CD4-positive, alpha-beta T cell (primary cell): ENCODE data around the gene JDP2. TPM values are rescaled to one million over a fixed set of nuclear protein-coding genes. Genes with fewer than 3 reads are reported as not detected.

ENCODE experiments used
- ATAC-seq: fragments of 200-7000 bp; cut with Tn5 transposase; one replicate; pipeline ENCODE4 v1.10.0; 2022; ENCODE audit warnings: mild to moderate bottlenecking; ENCODE audit not compliant: poor library complexity
- CTCF ChIA-PET: fragments of 350-600 bp; sonication (Branson Sonifier 250); formaldehyde crosslinking; loops from one replicate; lab custom pipeline; 2021; ENCODE audit warnings: antibody characterized with exemption, inconsistent platforms; lab: Charles Lee
- POLR2A ChIA-PET: fragments of 350-600 bp; sonication (Branson Sonifier 250); formaldehyde crosslinking; loops from one replicate; lab custom pipeline; 2021; ENCODE audit warnings: antibody characterized with exemption, inconsistent platforms; lab: Charles Lee
- DNase-seq, 14 experiments: peaks; one replicate each; pipeline ENCODE4 v3.0.0-alpha.2; 2013 to 2020; ENCODE audit warnings: mixed read lengths in 2 of 14
- H3K27ac ChIP-seq, 2 donors: one replicate each; pipeline versions ENCODE4 v1.5.1 to v1.7.0; 2013; ENCODE audit warnings: low read length in 2 of 2, low read depth in 1 of 2, mild to moderate bottlenecking in 1 of 2
- H3K27me3 ChIP-seq, 2 experiments: 1 replicate in 1 of 2; 2 replicates in 1 of 2; pipeline versions ENCODE4 v1.6.1 to v1.7.0; 2013; ENCODE audit warnings: low read length in 2 of 2, control low read depth in 1 of 2, mild to moderate bottlenecking in 1 of 2, moderate library complexity in 1 of 2; ENCODE audit not compliant: insufficient read depth in 2 of 2, control insufficient read depth in 1 of 2
- H3K36me3 ChIP-seq: one replicate; pipeline ENCODE4 v1.6.1; 2013; ENCODE audit warnings: low read length, control low read depth; ENCODE audit not compliant: insufficient read depth
- H3K4me1 ChIP-seq: one replicate; pipeline ENCODE4 v1.6.1; 2013; ENCODE audit warnings: low read length, control low read depth; ENCODE audit not compliant: insufficient read depth
- H3K4me3 ChIP-seq: one replicate; pipeline ENCODE4 v1.5.1; 2013; ENCODE audit warnings: mild to moderate bottlenecking, low read length, moderate library complexity
- H3K9me3 ChIP-seq, 2 experiments: 1 replicate in 1 of 2; 2 replicates in 1 of 2; pipeline versions ENCODE4 v1.6.1 to v1.7.0; 2013; ENCODE audit warnings: low read length in 2 of 2, mild to moderate bottlenecking in 2 of 2, control low read depth in 1 of 2, moderate library complexity in 1 of 2; ENCODE audit not compliant: control insufficient read depth in 1 of 2, insufficient read depth in 1 of 2
- H3K27ac Mint-ChIP-seq: one replicate; pipeline ENCODE4 v1.8.0; 2020; ENCODE audit warnings: mixed read lengths
- H3K27me3 Mint-ChIP-seq: one replicate; pipeline ENCODE4 v1.8.0; 2021; ENCODE audit warnings: mixed read lengths
- H3K36me3 Mint-ChIP-seq: one replicate; pipeline ENCODE4 v1.8.0; 2021; ENCODE audit warnings: low read depth, mixed read lengths
- H3K4me1 Mint-ChIP-seq: one replicate; pipeline ENCODE4 v1.8.0; 2021; ENCODE audit warnings: low read depth, mixed read lengths
- H3K4me3 Mint-ChIP-seq: one replicate; pipeline ENCODE4 v1.8.0; 2020; ENCODE audit warnings: mild to moderate bottlenecking, mixed read lengths
- H3K9me3 Mint-ChIP-seq: one replicate; pipeline ENCODE4 v1.8.0; 2020; ENCODE audit warnings: mixed read lengths
- intact Hi-C, 2 experiments: fragments of 100-400 bp; cut with DNase I in 1 of 2; cut with micrococcal nuclease in 1 of 2; formaldehyde crosslinking; loops; one replicate each; pipeline versions ENCODE4 v1.15.1 to v1.9.0; 2023 to 2025; cut with DNase I, micrococcal nuclease
- total RNA-seq, 174 experiments: library from RNA in 2 of 174; stranded (reverse) in 2 of 174; gene quantifications; one replicate each; pipeline ENCODE4 v1.2.3 and lab custom pipeline; 2021 to 2026
- TF ChIP-seq, protein P1 (sequence below): fragments of 200-600 bp; IDR thresholded peaks from one replicate; pipeline ENCODE4 v1.8.0; 2022; ENCODE audit warnings: antibody characterized with exemption, mild to moderate bottlenecking

Gene JDP2
- total RNA-seq, 2 experiments from 2014 or later: 1.1 to 1.2 TPM

DNA sequence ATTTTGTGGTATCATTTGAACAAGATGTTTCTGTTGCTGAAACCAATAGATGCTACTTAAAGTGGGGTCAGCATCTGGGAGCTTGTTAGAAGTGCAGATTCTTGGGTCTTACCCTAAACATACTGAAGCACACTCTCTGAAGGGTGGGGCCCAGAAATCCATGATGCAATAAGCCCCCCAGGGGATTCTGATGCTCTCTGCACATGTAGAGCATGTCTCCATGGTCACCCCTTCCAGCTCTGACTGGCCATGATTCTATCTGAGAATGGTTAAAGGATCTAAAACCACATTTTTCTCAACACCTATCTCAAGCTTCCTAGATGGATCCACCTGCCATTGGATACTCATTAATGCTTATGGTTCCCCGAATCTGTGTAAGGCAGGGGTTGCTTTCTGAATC lies 20.4 kb downstream of the JDP2 start:
- no peak for DNase-seq
- CTCF ChIA-PET: no interaction called here
- no peaks in the 10 kb centered on the region for H3K36me3 ChIP-seq
- no peak for ATAC-seq
- intact Hi-C loops: no loop called here
- Mint-ChIP-seq H3K9me3 (no peaks in the 10 kb centered on the region), H3K27ac (no peak overlapping the region), H3K27me3 (no peaks in the 10 kb centered on the region), H3K4me3 (no peak overlapping the region), H3K4me1 (no peaks in the 10 kb centered on the region), H3K36me3 (no peaks in the 10 kb centered on the region)
- TF ChIP-seq, protein P1, sequence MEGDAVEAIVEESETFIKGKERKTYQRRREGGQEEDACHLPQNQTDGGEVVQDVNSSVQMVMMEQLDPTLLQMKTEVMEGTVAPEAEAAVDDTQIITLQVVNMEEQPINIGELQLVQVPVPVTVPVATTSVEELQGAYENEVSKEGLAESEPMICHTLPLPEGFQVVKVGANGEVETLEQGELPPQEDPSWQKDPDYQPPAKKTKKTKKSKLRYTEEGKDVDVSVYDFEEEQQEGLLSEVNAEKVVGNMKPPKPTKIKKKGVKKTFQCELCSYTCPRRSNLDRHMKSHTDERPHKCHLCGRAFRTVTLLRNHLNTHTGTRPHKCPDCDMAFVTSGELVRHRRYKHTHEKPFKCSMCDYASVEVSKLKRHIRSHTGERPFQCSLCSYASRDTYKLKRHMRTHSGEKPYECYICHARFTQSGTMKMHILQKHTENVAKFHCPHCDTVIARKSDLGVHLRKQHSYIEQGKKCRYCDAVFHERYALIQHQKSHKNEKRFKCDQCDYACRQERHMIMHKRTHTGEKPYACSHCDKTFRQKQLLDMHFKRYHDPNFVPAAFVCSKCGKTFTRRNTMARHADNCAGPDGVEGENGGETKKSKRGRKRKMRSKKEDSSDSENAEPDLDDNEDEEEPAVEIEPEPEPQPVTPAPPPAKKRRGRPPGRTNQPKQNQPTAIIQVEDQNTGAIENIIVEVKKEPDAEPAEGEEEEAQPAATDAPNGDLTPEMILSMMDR: no peak
- no peaks in the 10 kb centered on the region for H3K27me3 ChIP-seq
- POLR2A ChIA-PET: no interaction called here
- no peak overlapping the region for H3K4me3 ChIP-seq
- no peaks in the 10 kb centered on the region for H3K4me1 ChIP-seq
- H3K27ac ChIP-seq: no peak overlapping the region
- H3K9me3 ChIP-seq: no peaks in the 10 kb centered on the region

DNA sequence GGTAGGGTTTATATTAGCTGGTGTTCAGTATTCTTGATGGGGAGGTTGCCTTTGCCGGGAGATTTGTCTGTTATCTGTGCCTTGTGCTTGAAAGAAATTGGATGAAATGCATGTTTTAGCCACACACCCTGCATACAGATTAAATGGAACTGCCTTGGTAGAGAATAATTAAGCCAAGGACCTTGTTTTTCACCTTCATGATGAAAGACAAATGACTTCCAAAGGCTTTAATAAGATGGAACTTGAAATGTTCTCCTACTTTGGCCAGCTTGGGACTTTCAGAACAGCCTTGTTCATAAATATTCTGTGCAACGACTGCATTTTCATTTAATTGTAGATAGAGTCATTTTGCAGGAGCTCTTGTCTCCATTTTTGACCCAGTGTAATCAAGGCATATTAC lies 21.2 kb downstream of the JDP2 start:
- no peaks in the 10 kb centered on the region for H3K9me3 ChIP-seq
- ChIA-PET CTCF (no interaction called here), POLR2A (no interaction called here)
- DNase-seq: no peak
- intact Hi-C loops: no loop called here
- ATAC-seq: no peak
- no peaks in the 10 kb centered on the region for H3K36me3 ChIP-seq
- Mint-ChIP-seq H3K9me3 (no peaks in the 10 kb centered on the region), H3K4me3 (no peak overlapping the region), H3K36me3 (no peaks in the 10 kb centered on the region), H3K4me1 (no peaks in the 10 kb centered on the region), H3K27me3 (no peaks in the 10 kb centered on the region), H3K27ac (no peak overlapping the region)
- H3K27ac ChIP-seq: no peak overlapping the region
- TF ChIP-seq, protein P1: no peak
- no peaks in the 10 kb centered on the region for H3K4me1 ChIP-seq
- H3K27me3 ChIP-seq: no peaks in the 10 kb centered on the region
- no peak overlapping the region for H3K4me3 ChIP-seq

DNA sequence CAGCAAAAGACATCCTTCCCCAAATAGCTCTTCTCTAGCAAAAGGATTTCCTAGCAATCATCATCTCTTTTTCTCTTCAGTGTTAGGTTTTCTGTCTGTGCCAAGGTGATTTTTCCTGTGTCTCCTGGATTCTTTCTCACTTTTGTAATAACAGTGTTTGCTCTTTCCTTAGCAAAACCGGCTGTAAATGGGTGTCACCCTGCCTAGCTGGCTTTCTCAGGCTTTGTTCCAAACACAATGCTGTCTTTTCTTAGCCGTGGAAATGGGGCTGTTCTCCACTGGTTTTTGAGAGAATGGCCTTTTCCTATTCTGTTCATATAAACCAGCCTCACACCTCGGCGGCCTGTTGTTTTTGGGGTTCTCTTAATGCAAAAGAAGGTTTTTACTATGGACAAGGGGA lies 21.9 kb downstream of the JDP2 start:
- ChIA-PET POLR2A (no interaction called here), CTCF (no interaction called here)
- Mint-ChIP-seq H3K9me3 (no peaks in the 10 kb centered on the region), H3K4me3 (no peak overlapping the region), H3K4me1 (no peaks in the 10 kb centered on the region), H3K27ac (no peak overlapping the region), H3K36me3 (no peaks in the 10 kb centered on the region), H3K27me3 (no peaks in the 10 kb centered on the region)
- H3K27ac ChIP-seq: no peak overlapping the region
- H3K4me3 ChIP-seq: no peak overlapping the region
- intact Hi-C loops: no loop called here
- no peaks in the 10 kb centered on the region for H3K27me3 ChIP-seq
- no peaks in the 10 kb centered on the region for H3K9me3 ChIP-seq
- no peaks in the 10 kb centered on the region for H3K4me1 ChIP-seq
- H3K36me3 ChIP-seq: no peaks in the 10 kb centered on the region
- TF ChIP-seq, protein P1: no peak
- DNase-seq (no peak), ATAC-seq (no peak)
